Fibroblast of skin of left quadriceps (primary cell): ENCODE data around the gene PACS1.
A peak's percentile ranks its signal among the peaks of the same experiment; 100 is the strongest.
"Not testable (repeated sequence)": the region's sequence is repeated elsewhere in the genome, so short reads cannot be mapped to it uniquely, and the experiment has no call there.

ENCODE experiments used
- DNase-seq, 2 experiments: peaks; one replicate each; pipeline ENCODE4 v3.0.0-alpha.2; 2013; ENCODE audit warnings: low read depth in 2 of 2

The PACS1 gene

GRCh38 chr11:66069715-66070603 lies at the start of gene PACS1:
Gene PACS1 (plus strand): TSS chr11:66070272. CDS start chr11:66070487, 215 bp downstream.
- peak; percentile 43 to 50 for DNase-seq

- no peak for DNase-seq
Observed at GRCh38 chr11:66020618-66021357, 49.3 kb upstream of the PACS1 start.

DNA sequence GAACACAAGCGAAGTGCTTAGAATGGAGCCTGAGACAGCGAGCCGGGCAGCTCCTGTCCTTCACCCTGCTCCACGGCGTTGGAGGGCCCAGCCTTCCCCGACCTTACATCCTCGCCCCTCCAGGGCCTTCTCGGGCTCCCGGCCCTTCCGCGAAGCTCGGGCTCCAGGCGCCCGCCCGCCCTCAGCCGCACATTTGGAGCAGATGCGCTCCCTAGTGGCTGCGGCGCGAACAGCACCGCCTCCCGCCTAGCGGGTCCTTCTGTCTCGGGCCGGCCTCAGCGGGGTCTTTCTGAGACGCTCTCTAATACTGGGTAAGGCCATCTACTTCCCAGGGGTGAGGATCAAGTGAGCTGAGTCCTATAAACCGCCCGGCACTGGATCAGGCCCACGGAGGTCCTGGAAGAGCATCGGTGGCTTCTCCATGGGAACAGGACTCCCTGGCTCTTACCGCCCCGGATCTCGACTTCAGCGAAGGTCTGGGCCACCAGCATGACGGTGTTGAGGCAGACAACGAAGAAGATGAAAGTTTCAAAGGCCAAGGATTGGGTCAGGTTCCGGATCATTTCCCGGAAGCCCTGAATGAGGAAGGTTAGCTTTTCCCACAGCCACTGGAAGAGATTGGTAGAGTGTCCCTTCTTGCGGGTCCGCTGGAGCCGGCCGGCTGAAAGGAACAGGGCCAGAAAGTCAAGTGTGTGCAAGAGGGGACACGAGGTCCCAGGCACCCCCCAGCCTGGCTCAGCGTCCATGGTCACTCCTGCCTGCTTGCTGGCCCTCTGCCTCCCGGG lies 47.5 kb upstream of the PACS1 start:
- no peak for DNase-seq

DNA sequence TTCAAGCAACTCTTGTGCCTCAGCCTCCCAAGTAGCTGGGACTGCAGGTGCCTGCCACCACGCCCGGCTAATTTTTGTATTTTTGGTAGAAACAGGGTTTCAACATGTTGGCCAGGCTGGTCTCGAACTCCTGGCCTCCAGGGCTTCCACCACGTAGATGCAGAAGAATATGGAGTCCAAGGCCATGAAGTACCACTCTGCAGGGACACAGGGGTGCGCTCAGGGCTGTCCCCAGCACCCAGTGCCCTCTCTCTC lies 47.0 kb upstream of the PACS1 start:
- DNase-seq = not testable (repeated sequence)

GRCh38 chr11:66026017-66026529 lies 44.0 kb upstream of the PACS1 start, which contains the start of gene CATSPER1:
Gene CATSPER1 (minus strand): TSS chr11:66026479. CDS start chr11:66026379, 100 bp downstream.
- DNase-seq = no peak

DNA sequence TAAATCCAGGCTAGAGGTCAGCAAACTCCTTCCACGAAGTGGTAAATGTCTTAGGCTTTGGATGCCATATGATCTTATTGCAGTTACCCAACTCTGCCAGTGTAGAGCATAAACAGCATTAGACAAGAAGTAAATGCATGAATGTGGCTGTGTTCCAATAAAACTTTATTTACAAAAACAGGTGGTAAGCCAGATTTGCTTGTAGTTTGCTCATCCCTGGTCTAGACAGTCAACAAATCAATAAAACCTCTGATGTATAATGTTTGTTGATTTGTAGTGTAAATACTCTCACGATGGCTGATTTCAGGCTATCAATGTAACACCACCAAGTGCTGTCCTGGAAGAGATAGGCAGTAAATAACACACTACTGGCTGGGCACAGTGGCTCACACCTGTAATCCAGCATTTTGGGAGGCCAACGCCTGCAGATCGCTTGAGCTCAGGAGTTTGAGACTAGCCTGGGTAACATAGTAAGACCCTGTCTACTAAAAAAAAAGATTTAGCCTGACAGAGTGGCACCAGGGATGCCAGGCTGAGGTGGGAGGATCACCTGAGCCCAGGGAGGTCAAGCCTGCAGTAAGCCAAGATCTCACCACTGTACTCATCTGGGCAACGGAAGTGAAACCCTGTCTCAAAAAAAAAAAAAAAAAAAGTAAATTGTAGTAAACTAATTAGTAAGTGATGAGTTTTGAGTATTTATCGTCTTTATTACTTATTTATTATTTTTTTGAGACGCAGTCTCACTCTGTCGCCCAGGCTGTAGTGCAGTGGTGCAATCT lies 36.9 kb upstream of the PACS1 start:
- DNase-seq = no peak

GRCh38 chr11:66035653-66036333 lies 34.3 kb upstream of the PACS1 start:
- no peak for DNase-seq

DNA sequence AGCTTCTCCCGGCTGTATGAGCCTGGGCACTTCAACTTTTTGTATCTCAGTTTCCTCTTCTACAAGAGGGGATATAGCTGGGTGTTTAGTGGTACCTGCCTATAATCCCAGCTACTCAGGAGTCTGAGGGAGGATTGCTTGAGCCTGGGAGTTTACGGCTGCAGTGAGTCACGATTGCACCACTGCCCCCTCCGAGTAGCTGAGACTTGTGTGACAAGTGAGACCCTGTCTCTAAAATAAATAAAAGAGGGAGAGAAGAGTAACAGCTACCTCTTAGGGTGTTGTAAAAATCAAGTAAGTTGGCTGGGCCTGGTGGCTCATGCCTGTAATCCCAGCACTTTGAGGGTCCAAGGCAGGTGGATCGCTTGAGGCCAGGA lies 33.8 kb upstream of the PACS1 start:
- DNase-seq = no peak

DNA sequence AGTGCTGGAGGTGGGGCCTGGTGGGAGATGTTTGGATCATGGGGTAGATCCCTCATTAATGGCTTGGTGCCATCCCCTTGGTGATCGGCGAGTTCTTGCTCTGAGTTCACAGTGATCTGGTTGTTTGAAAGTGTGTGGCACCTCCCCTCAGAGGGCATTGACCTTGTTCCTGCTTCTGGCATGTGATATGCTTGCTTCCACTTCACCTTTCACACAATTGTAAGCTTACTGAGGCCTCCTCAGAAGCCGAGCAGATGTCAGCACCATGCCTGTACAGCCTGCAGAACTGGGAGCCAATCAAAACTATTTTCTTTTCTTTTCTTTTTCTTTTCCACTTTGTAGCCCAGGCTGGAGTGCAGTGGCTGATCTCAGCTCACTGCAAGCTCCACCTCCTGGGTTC lies 32.7 kb upstream of the PACS1 start:
- no peak for DNase-seq

- DNase-seq = no peak
Observed at GRCh38 chr11:66039765-66040164, 30.3 kb upstream of the PACS1 start.

- DNase-seq = no peak
Observed at GRCh38 chr11:66042227-66042995, 27.7 kb upstream of the PACS1 start.

DNA sequence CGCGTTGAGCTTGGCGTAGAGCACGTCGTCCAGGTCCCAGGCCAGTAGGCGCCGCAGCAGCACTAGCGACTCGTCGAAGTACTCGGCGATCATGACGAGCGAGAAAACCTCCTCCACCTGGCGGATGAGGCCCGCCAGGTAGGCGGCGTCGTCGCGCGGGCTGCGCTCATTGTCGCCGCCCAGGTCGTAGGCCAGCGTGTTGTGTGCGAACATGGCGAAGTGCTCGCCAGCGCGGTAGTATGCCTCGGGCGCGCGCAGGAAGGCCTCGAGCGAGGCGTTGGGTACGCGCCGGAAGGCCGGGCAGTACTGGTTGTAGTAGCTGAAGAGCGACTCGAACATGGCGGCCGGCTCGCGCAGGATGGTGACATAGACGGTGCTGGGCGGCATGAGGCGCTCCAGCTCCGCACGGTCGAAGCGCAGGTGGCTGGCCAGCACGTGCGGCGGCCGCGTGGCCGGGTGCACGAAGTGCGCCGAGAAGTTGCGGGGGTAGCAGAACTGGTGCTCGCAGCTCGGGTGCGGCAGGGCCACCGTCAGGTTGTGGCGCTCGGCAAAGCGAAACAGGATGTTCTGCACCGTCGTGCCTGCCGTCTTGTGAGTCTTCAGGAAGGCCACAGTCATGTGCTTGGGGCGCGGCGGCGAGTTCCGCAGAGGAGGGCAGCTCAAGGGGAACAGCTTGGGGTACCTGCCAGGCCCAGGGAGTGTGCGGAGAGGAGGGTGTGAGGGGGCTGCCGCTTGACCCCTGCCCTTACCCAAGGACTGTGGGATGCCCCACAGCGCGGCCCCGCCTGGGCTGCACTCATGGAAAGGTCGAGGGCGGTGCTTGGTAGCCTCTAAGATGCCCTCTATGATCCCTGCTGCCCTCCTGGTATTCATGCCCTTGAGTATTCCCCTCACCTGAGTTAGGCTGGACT lies 26.8 kb upstream of the PACS1 start:
- no peak for DNase-seq

GRCh38 chr11:66044757-66045156 lies 25.3 kb upstream of the PACS1 start:
- no peak for DNase-seq

- DNase-seq = peak in 1 of 2 experiments; percentile 30
Observed at GRCh38 chr11:66045177-66045639, 24.9 kb upstream of the PACS1 start.

GRCh38 chr11:66046901-66047300 lies 23.2 kb upstream of the PACS1 start:
- DNase-seq = no peak

- DNase-seq = no peak
Observed at GRCh38 chr11:66047541-66048365, 22.3 kb upstream of the PACS1 start.

DNA sequence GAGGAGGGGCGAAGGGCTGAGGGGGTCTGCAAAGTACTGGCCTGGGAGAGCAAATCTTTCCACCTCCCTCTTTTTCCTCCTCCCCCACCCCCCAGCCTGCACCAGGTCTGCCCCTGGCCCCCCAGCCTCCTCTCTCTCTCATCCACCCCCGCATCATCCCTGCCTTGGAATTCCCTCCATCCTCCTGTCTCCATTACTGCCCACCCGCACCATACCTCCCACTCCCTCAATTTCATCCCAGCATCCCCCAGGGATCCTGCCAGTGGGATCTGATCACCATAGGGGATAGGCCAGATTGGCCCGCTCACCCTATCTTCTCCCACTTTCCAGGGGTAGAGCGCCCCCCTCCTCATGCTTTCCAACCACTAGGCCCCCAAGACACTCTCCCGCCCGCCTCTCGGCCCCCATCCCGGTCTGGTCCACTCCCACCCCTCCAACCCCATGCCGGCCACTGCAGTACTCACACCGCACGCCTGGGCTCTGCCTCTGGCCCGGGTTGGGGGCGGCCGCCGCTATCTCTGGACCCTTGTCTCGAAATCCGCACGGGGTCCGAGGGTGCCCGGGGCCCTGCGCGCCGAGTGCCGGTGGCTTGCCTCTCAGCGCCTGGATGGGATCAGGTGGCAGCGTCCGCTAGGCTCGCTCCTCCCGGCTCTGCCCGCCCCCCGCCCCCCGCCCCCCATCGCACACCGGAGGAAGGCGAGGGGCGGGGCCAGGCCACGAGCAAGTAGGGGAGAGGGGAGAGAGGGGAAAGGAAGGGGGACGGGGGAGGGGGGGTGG lies 21.3 kb upstream of the PACS1 start, which contains the start of gene GAL3ST3:
Gene GAL3ST3 (minus strand): TSS at position 615 of the 777 bp plus-strand sequence. CDS start 3,746 bp downstream, outside the sequence.
- DNase-seq = no peak
